ENCODE results near the gene DNAJC3. TPM values are rescaled to one million over a fixed set of nuclear protein-coding genes. Genes with fewer than 3 reads are reported as not detected.

The DNAJC3 gene
- total RNA-seq, 4 donors from 2014 or later, result 49.1 to 73.3 (median 53.1) TPM

DNA sequence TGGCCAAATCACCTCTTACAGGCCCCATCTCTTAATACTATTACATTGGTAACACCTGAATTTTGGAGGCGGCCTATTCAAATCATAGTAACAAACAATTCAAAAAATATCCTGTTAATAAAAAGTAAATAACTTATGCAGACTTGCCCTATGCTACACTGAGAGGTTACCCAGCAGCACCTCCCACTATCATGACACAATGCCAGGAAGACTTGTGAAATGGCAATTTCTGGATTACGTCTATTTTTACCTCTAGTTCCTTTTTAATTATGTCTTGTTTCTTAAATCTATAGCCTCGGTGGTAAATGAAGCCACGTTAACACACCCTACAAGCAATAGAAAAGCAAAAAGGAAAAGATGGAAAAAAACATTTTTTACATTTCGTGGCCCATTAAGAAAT, 26.2 kb upstream of the DNAJC3 start:
- H3K9me3 ChIP-seq, result no peaks in the 10 kb centered on the region
- WGBS, 2 donors (ENCODE audit: low coverage in 1 of 2), result 84% methylated on average over 2 to 5 of the region's 5 CpGs
- no peak for ATAC-seq
- H3K36me3 ChIP-seq, result no peaks in the 10 kb centered on the region
- no peak overlapping the region for H3K27ac ChIP-seq
- no peaks in the 10 kb centered on the region for H3K4me1 ChIP-seq
- H3K27me3 ChIP-seq, result no peaks in the 10 kb centered on the region
- H3K4me3 ChIP-seq, result no peak overlapping the region
- TF ChIP-seq EP300 (IDR thresholded peaks at IDR 0.05) (no peak), POLR2A (IDR thresholded peaks at IDR 0.05) (no peak), POLR2AphosphoS5 (IDR thresholded peaks at IDR 0.05) (no peak)
- TF ChIP-seq, protein P1, sequence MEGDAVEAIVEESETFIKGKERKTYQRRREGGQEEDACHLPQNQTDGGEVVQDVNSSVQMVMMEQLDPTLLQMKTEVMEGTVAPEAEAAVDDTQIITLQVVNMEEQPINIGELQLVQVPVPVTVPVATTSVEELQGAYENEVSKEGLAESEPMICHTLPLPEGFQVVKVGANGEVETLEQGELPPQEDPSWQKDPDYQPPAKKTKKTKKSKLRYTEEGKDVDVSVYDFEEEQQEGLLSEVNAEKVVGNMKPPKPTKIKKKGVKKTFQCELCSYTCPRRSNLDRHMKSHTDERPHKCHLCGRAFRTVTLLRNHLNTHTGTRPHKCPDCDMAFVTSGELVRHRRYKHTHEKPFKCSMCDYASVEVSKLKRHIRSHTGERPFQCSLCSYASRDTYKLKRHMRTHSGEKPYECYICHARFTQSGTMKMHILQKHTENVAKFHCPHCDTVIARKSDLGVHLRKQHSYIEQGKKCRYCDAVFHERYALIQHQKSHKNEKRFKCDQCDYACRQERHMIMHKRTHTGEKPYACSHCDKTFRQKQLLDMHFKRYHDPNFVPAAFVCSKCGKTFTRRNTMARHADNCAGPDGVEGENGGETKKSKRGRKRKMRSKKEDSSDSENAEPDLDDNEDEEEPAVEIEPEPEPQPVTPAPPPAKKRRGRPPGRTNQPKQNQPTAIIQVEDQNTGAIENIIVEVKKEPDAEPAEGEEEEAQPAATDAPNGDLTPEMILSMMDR (IDR thresholded peaks at IDR 0.05), result no peak

DNA sequence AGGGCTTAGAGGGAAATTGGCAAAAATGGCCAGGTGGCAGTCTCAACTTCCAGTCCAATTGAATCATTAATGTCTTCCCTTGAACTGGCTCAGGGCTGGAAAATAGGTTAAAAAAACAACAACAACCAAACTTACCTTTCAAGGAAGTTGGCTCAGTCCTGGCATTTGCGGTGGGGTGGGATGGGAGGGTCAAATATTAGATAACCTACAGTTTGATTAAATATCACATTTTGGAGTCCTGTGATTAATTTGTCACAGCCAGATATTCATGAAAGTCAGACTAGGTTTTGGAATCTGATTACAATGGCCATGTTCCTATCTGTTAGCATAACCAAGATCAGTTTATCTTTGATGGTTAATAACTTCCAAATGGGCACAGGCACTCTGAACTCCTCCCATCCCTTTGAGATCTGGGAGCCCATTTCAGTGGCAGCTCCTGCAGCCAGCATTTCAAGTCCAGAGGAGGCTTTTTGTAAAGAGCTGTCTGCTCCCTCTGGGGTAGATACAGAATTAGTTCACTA, 24.6 kb upstream of the DNAJC3 start:
- no peak for ATAC-seq
- Histone ChIP-seq H3K36me3 (no peaks in the 10 kb centered on the region), H3K4me1 (no peaks in the 10 kb centered on the region), H3K27ac (no peak overlapping the region), H3K27me3 (peaks cover 6% of the 10 kb centered on the region), H3K9me3 (no peaks in the 10 kb centered on the region), H3K4me3 (no peak overlapping the region)
- TF ChIP-seq POLR2A (IDR thresholded peaks at IDR 0.05), result no peak
- no peak for TF ChIP-seq POLR2AphosphoS5 (IDR thresholded peaks at IDR 0.05)
- TF ChIP-seq, protein P1 (IDR thresholded peaks at IDR 0.05), result no peak
- no peak for TF ChIP-seq EP300 (IDR thresholded peaks at IDR 0.05)
- WGBS, 2 donors (ENCODE audit: low coverage in 1 of 2), result 67 to 82% methylated on average over 1 of the region's 1 CpG

DNA sequence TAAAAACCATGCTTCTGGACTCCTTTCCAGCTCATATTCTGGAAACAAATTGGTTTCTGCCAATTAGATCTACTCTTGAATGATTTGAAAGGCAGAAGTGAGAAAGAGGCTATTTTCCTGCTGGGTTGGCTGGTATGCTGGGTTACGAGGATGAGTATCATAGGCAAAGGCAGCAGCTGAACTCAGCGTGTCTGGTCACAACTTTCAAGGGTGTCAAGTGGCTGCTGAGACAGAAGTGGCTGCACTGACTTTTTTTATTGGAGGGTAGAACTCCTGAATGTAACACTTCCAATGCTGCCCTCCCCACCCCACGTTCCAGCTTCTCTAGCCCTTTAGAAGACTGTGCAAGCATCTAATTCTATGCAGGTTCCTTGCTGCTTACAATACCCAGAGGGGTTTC, 24.1 kb upstream of the DNAJC3 start:
- Histone ChIP-seq H3K36me3 (no peaks in the 10 kb centered on the region), H3K27ac (no peak overlapping the region), H3K4me3 (no peak overlapping the region), H3K27me3 (peaks cover 12% of the 10 kb centered on the region), H3K9me3 (peaks cover 0 to under 1% (median 0%) of the 10 kb centered on the region in 3 donors), H3K4me1 (no peaks in the 10 kb centered on the region)
- ATAC-seq, result no peak
- 57 to 65% methylated on average over 3 of the region's 3 CpGs for WGBS, 2 donors (ENCODE audit: low coverage in 1 of 2)
- TF ChIP-seq POLR2A (IDR thresholded peaks at IDR 0.05), result no peak
- no peak for TF ChIP-seq POLR2AphosphoS5 (IDR thresholded peaks at IDR 0.05)
- no peak for TF ChIP-seq EP300 (IDR thresholded peaks at IDR 0.05)
- TF ChIP-seq, protein P1 (IDR thresholded peaks at IDR 0.05), result no peak

DNA sequence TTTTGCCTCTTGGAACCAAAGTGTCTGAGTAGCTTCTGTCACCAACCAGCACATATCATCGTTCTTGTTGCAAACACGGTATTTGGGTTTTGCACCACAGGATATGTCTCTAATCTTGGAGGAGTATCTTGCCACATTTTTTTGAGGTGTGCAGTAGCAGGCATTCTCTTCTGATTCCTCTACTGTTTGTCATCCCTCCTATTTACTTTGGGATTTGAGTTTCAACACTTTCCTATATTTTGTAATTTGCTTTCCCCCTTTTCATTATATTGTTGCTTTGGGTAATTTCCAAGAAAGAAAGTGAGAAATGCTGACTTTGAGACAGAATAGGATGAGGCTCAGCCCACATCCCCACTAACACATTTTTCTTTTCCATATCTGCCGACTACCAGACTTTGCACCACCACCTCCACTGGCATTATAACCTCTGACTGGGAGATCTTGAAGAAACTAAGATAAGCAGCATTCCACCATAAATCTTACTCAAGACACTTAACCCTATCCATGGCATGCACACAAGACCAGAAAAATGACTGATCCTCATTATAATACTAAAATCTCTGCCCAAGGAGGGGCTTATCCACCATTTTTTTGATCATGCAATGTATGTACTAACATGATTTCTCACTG, 20.4 kb upstream of the DNAJC3 start:
- no peak for ATAC-seq
- TF ChIP-seq, protein P1 (IDR thresholded peaks at IDR 0.05), result no peak
- no peak for TF ChIP-seq POLR2A (IDR thresholded peaks at IDR 0.05)
- TF ChIP-seq POLR2AphosphoS5 (IDR thresholded peaks at IDR 0.05), result no peak
- TF ChIP-seq EP300 (IDR thresholded peaks at IDR 0.05), result no peak
- Histone ChIP-seq H3K36me3 (no peaks in the 10 kb centered on the region), H3K4me1 (no peaks in the 10 kb centered on the region), H3K27ac (no peak overlapping the region), H3K27me3 (peaks cover 16% of the 10 kb centered on the region), H3K4me3 (no peak overlapping the region), H3K9me3 (peaks cover 0 to 3% (median 0%) of the 10 kb centered on the region in 3 donors)
- WGBS, 2 donors (ENCODE audit: low coverage in 1 of 2), result 60 to 67% methylated on average over 3 of the region's 3 CpGs

DNA sequence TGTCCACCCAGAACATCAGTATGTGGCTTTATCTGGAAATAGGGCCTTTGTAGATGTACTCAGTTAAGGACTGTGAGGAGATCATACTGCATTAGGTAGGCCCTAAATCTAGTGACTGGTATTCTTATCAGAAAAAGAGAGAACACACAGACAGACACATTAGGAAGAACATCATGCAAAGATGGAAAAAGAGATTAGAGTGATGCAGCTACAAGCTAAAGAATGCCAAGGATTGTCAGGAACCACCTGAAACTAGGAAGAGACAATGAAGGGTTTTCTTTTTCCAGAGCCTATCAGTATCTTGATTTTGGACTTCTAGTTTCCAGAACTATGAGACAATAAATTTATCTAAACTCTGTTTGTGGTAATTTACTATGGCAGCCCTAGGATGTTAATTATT, 17.4 kb upstream of the DNAJC3 start:
- no peaks in the 10 kb centered on the region for H3K36me3 ChIP-seq
- TF ChIP-seq POLR2A (IDR thresholded peaks at IDR 0.05), result no peak
- no peak for TF ChIP-seq EP300 (IDR thresholded peaks at IDR 0.05)
- no peak for TF ChIP-seq POLR2AphosphoS5 (IDR thresholded peaks at IDR 0.05)
- TF ChIP-seq, protein P1 (IDR thresholded peaks at IDR 0.05), result no peak
- H3K27ac ChIP-seq, result no peak overlapping the region
- ATAC-seq, result no peak
- no peaks in the 10 kb centered on the region for H3K4me1 ChIP-seq
- H3K9me3 ChIP-seq, result peaks cover 0 to 7% (median 0%) of the 10 kb centered on the region in 3 donors
- H3K4me3 ChIP-seq, result no peak overlapping the region
- peaks cover 16% of the 10 kb centered on the region for H3K27me3 ChIP-seq
